ENCODE data around the gene GSG1. TPM values are rescaled to one million over a fixed set of nuclear protein-coding genes. Genes with fewer than 3 reads are reported as not detected.

GSG1 gene
- total RNA-seq (2014; rRNA removed; shearing (Covaris generic)), result not detected in 2 replicates
- polyA plus RNA-seq (2015; cell fraction: cytosol; rRNA removed), result not detected in 2 replicates
- not detected in 2 replicates for polyA plus RNA-seq (2015; cell fraction: nucleus; rRNA removed)

DNA sequence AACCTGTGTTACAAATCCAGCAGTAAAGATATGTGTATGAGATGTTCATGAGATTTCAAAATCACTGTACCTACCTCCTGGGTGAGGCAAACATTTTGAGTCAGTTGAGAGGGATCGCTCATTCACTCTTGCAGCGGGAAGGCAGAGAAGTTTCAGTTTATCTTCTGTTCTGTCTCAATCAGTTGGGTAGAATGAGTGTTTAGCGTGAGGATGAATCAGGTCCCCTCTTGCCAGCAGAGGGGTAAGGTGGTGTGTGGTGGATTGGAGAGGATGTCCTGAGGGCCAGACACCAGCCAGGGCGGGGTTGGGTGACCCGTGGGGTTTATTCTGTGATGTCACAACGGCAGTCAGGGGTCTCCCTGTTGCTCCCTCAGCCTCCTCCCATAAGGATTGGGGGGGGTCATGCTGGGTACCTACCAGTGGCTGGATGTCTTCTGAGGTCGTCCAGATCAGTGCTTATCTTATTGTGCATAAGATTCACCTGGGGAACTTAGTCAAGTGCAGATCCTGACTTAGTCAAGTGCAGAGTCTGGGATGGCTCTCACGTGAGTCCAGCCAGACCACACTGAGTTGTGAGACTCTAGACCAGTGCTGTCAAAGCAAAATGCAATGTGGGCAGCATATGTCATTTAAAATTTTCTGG, at the start of gene GSG1:
Gene GSG1, minus strand, starts transcription at position 277 of the 643 bp plus-strand sequence. Its CDS starts 155 bp downstream, at position 122.
- in situ Hi-C loops (cut with HindIII; ENCODE audit: low pct_unique_long_range_greater_than_20kb, low sequenced_read_pairs), result no loop called here
- DNase-seq (ENCODE audit: low read depth, low spot score), result no peak

DNA sequence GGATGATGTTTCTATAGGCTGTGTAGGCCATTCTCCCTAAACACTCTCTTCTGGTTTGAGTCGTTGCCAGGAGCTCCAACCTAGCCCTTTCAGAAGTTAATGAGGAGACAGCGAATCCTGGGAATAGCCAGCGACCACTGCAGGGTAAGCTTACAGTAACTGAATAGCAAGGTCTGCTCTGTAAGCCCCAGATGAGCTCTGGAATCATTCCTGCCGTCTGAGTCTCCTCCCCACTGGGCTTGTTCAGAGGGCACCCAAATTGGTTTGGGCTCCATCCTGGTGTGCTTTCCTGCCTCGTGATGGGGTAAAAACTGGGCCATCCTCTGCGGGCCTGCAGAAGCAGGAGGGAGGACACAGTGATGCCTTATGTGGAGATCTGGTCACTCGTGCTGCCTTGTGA, 49.7 kb upstream of the GSG1 start:
- no peak for DNase-seq (ENCODE audit: low read depth, low spot score)
- in situ Hi-C loops (cut with HindIII; ENCODE audit: low pct_unique_long_range_greater_than_20kb, low sequenced_read_pairs), result no loop called here

DNA sequence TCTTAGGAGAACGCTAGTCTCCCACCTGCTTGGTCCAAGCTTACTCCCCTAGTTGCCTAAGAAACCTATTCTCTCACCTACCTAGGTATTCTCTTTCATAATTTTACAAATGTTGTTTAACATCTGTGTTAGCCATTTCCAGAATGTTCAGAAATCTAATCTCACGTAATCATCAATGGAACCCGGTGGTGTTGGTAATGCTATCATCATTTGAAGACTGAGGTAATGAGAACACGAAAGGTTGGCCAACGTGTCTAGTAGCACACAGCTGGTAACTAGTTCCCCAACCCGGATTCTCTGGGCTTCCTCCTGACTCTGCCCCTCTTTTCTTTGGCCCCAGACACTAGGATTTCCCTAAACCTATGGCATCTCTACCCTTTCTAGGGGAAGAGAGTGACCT, 49.3 kb upstream of the GSG1 start:
- in situ Hi-C loops (cut with HindIII; ENCODE audit: low pct_unique_long_range_greater_than_20kb, low sequenced_read_pairs), result no loop called here
- no peak for DNase-seq (ENCODE audit: low read depth, low spot score)

DNA sequence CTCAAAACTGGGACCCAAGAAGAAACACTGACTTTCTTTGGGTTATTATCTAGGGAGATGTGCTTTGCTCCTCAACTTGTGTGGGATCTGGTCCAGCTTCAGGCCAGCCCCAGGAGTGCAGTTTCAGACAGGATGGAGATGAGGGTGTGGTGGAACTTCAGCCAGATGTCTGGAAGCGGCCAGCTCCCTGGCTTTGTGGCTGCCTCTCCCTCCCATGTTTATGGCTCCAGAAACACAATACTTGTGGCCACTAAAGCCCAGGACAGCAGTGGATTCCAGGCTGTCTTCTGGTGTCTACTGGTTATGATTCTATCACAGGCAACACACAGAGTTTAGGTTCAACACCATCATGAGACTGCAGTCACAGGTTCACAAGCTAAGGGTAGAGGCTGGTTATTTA, 48.8 kb upstream of the GSG1 start:
- no peak for DNase-seq (ENCODE audit: low read depth, low spot score)

DNA sequence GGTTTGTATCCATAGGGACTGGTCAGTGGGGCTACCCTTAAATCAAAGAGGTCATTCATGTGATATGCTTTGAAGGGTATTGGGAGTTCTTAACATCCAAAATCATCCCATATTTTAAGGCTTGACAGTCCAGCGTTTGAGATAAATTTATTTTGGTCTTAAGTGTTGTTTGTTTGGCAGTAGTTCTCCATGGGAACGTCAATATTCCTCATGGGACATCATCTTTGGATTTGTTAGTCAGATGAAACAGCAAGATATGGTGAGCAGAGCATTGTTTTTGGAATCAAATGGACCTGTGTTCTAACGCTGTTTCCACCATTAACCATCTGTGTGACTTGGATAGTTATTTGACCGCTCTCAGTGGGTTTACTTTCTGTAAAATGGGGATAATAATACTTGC, 45.9 kb upstream of the GSG1 start:
- no peak for DNase-seq (ENCODE audit: low read depth, low spot score)
- in situ Hi-C loops (cut with HindIII; ENCODE audit: low pct_unique_long_range_greater_than_20kb, low sequenced_read_pairs), result no loop called here

More for the DNA sequence above, 48.8 kb upstream of the GSG1 start:
- in situ Hi-C loops (cut with HindIII; ENCODE audit: low pct_unique_long_range_greater_than_20kb, low sequenced_read_pairs), result no loop called here

DNA sequence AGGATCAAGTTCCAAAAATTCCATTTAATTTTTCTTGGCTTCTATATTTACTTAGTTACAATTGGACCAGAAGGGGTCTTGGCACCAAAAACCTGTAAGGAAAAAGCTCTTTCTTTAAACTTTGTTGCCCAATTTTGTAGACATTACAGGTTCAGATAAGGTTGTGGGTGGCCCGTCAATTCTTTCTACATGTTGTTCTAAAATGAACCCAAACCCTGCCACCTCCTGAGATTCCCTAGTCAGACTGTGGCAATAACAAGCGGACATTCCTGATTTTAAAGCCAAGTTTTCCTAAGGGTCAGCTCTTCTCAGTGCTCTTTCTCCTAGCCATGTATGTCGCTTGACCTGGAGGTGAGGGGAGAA, 45.0 kb upstream of the GSG1 start:
- in situ Hi-C loops (cut with HindIII; ENCODE audit: low pct_unique_long_range_greater_than_20kb, low sequenced_read_pairs), result no loop called here
- DNase-seq (ENCODE audit: low read depth, low spot score), result no peak

DNA sequence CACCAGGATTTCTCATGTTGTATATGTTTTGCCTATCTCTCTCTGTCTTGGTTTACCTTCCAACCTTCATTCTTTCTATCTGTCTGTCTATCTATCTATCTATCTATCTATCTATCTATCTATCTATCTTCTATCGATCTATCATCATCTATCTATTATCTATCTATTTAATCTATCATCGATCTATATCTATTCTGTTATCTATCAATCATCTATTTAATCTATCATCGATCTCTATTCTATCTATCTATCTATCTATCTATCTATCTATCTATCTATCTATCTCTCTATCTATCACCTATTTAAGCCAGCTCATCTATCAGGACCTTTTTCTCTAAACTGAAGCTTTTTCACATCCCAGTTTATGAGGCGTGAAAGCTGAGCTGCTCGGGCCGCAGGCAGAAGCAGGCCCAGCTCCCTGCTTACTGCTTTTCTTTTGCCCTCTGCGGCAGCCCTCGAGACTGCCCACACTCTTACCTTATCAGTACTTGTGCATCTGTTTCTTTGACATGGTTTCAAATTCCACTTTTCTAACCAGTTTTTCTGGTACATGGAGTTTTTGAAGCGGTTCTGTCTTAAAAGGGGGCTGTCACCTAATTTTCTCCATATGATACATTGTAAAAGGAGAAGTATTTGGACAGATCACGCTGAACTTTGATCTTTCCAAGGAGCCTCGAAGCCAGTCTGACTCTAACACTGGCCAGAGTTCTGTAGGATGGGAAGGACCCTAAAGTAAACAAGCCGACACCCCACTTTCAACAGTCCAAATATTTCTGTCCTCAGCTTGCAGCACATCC, 44.4 kb upstream of the GSG1 start:
- DNase-seq (ENCODE audit: low read depth, low spot score), result no peak
- in situ Hi-C loops (cut with HindIII; ENCODE audit: low pct_unique_long_range_greater_than_20kb, low sequenced_read_pairs), result no loop called here

DNA sequence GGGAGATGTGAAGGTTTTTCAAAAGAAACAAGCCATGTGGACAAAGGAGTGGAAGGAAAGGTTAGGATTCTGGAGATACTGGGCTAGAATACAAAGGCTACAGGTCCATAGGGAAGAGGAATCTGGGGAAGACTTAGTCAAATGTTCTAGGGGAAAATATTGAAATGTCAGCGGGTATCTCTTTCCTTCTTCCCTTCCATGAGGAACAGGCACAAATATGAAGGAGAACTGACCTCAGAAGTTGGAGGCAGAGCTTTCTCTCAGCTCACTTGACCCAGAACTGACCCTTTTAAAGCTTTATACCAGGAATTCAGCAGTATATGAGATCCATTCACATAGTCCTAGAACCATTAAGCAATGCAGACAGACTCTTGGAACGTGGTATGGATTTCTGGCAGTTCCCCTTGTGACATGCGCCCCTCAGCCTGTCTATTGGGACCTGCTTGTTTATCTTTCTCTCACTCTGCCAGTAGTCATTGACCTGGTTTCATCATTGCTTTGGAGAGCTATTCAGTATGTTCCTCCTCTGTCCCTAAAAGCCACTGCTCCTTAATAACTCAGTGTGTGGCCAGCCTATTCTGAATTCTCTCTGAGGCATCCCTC, 43.0 kb upstream of the GSG1 start:
- in situ Hi-C loops (cut with HindIII; ENCODE audit: low pct_unique_long_range_greater_than_20kb, low sequenced_read_pairs), result no loop called here
- DNase-seq (ENCODE audit: low read depth, low spot score), result no peak

DNA sequence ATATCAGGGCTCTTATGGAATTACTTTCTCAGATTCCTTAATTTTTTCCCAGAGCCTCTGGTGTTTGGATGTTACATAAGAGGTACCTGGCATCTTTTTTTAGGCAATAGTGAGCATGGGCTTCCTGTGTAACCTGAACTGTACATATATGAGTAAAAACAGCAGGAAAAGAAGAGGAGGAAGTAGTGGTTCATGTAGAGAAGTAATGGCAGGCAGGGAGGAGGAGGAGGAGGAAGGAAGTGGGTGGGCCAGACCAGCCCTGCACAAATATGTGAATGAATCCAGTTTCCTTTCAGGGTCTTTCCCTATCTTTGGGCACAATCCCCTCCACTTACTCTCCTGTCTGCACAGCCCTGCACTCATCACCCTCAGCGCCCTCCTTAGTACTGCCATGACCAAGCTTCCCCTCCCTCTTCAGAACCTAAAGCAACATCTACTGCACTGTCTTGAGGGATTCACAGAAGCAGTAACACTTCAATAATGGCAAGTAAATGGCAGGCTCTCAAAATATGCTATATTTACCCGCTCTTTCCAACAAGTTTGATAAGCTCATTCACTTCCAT, 40.9 kb upstream of the GSG1 start:
- in situ Hi-C loops (cut with HindIII; ENCODE audit: low pct_unique_long_range_greater_than_20kb, low sequenced_read_pairs), result no loop called here

DNA sequence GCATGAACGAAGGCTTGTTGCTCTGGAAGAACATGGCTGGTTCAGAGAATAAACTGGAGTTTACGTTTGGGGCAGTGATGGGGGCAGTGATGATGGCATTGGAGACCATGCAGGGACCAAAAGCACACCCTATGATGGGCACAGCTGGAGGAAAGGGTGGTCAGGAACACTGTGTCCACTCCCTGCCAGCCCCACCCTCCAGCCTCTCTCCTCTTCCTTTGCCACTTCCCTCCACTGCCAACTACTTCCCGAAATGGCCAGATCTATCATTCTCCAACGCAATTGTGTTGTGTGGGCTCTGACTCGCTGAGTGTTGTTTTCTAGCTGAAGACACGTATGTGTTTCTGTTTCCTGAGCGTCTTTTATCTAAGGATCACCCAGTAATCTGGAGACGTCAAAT, 39.3 kb upstream of the GSG1 start:
- no peak for DNase-seq (ENCODE audit: low read depth, low spot score)
- in situ Hi-C loops (cut with HindIII; ENCODE audit: low pct_unique_long_range_greater_than_20kb, low sequenced_read_pairs), result no loop called here

More for the DNA sequence above, 40.9 kb upstream of the GSG1 start:
- DNase-seq (ENCODE audit: low read depth, low spot score), result no peak

DNA sequence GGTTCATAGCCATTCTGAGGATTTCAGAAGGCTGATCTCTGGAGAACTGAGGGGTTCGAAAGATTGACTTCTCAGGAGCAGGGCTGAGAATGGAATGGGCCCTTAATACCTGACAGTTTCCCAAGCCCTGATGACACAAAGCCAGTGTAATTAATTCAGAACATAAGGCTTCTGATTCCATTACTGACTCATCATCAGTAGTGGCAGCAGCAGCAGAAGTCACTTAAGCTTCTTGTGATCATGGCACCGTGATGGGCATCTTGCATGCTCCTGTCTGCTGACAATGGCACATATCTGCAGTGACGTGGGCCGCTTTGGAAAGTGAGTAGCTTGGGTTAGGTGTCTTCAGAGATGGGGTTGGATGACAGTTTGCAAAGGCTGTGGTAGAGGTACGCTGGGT, 38.2 kb upstream of the GSG1 start:
- no peak for DNase-seq (ENCODE audit: low read depth, low spot score)
- in situ Hi-C loops (cut with HindIII; ENCODE audit: low pct_unique_long_range_greater_than_20kb, low sequenced_read_pairs), result no loop called here

DNA sequence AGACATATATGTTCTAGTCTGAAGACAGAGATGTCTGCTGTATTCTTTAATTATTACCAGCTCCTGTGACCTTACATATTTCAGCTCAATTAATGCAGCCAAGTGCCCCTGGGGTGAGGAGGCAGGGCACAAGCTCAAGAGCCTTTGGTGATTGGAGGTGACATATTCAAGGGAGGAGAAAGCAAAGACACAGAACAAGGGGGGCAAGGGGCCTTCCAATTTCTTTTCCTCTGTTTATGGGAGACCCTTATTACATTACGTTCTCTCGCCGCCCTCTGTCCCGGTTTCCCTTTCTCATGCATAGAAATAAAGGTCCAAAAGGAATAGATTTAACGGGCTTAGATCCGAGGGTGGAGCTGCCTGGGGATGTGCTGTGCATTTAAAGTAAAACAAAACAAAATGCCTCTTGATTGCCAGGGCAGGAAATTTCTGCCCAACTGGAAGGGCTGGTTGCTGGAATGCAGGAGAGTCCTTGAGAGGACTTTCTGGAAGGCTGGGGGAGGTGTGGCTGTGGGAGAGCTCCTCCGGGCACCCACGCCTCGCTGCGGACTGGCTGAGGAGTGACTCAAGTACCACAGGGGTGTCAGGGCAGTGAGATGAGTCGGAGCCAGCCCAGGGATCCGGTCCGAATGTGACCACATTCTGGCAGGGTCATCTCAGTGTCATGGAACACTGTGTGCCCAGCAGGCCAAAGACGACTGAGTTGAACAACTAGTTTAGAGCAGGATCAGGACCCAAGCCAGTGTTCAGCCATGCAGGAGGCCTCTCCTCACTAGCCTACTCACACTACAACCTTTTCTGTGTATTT, 32.1 kb upstream of the GSG1 start:
- in situ Hi-C loops (cut with HindIII; ENCODE audit: low pct_unique_long_range_greater_than_20kb, low sequenced_read_pairs), result no loop called here
- peak; percentile 81 for DNase-seq (ENCODE audit: low read depth, low spot score)

DNA sequence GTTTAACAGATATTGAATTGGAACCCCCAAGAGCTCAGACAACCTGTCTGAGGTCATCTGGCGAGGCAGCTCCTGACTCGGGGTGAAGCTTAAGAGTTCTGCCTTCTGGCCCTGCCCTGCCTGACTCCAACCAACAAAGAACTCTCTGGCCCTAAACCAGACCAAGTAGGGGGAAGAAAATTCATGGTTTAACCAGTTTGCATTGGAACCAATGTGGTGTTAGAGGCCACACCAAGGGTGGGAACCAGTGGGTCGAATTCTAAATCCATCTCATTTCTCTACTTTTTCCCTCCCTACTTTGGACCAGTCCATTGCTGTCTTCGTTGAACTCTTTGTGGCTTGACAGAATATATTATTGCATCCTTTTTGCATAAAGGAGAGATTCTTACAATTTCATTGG, 30.4 kb upstream of the GSG1 start:
- no peak for DNase-seq (ENCODE audit: low read depth, low spot score)
- in situ Hi-C loops (cut with HindIII; ENCODE audit: low pct_unique_long_range_greater_than_20kb, low sequenced_read_pairs), result no loop called here

DNA sequence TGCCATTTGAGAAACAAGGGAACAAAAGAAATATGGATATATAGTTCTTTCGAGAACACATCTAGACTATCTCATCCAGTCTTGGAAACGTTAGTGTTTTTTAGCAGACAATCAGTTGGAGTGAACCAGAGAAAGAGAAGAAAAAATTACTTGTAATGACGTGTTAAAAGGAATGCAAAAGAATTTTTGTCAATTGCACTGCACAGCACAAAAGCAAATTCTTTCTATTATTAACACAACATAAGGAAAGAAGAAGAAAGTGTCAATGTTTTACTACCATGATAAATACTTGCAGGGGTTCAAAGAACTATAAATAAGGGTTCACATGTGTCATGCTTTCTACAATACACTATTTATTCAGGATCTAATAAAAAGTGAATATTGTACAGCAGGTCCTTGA, 27.5 kb upstream of the GSG1 start:
- in situ Hi-C loops (cut with HindIII; ENCODE audit: low pct_unique_long_range_greater_than_20kb, low sequenced_read_pairs), result no loop called here
- no peak for DNase-seq (ENCODE audit: low read depth, low spot score)

DNA sequence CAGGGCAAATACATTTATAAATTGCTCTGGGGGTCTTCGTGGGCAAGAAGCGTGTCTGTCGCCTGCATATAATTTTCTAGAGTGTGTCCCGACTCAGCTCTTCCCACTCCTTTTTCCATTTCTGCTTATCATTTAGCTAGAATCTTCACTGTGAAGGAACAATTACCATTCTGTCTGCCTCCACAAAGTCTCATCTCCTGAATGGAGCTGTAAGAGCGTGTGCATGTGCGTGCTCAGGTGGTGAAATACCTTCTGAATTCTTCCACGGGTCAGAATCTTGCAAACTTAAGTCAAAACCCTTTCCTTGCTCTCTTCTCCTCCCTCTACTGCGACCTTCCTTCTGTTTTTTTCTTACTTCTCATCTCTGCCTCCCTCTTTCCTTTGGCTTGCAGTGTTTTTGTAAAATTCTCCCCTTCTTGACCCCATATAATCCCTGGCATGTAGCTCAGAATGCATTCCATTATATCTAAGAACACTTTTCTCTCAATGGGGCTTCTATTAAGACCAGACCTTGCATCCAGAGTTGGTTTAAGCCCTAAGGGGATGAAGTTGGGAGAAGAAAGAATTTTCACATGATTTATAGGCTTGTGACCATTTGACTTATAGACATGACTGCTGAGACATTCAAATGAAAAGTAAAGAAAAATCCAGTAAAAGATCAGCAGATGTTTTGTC, 25.0 kb upstream of the GSG1 start:
- peak; percentile 100 for DNase-seq (ENCODE audit: low read depth, low spot score)
- in situ Hi-C loops (cut with HindIII; ENCODE audit: low pct_unique_long_range_greater_than_20kb, low sequenced_read_pairs), result no loop called here

DNA sequence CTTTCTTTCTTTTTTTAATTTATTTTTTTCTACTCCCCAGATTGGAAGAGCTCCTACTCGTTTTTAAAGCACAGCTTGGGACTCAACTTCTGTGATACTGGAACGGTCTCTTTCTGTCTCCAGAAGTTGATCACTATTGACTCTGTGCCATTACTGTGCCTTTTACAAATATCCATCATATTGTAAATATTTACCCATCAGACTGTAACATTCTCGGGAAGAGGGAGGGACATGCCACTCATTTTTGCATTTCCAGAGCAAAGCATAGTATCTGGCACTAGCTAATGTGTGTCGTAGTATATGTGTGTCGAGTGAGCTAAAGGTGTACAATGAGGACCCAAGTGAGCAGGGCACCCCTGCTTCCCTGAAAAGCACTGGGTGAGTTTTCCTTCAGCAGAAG, 24.0 kb upstream of the GSG1 start:
- in situ Hi-C loops (cut with HindIII; ENCODE audit: low pct_unique_long_range_greater_than_20kb, low sequenced_read_pairs), result no loop called here
- no peak for DNase-seq (ENCODE audit: low read depth, low spot score)

DNA sequence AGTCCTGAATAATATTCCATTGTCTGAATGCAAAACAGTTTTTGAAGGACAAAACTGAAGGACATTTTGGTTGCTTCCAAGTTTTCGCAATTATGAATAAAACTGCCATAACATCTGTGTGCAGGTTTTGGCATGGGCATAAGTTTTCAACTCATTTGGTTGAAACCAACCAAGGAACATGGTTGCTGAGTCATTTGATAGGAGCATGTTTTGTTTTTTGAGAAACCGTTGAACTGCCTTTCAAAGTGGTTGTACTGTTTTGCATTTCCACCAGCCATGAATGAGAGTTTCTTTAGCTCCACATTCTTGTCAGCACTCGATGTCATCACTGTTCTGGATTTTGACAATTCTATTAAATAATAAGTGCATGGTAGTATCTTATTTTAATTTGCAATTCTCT, 23.0 kb upstream of the GSG1 start:
- no peak for DNase-seq (ENCODE audit: low read depth, low spot score)
- in situ Hi-C loops (cut with HindIII; ENCODE audit: low pct_unique_long_range_greater_than_20kb, low sequenced_read_pairs), result no loop called here
